Activated CD8-positive, alpha-beta memory T cell treated with anti-CD3 and anti-CD28 coated beads, Interleukin-2, amount 50 U/mL, for 24 hours (primary cell): Measurements from ENCODE around the gene TBRG1.

Experiments used
- DNase-seq: peaks from one replicate; pipeline ENCODE4 v3.0.0-alpha.2; 2020; ENCODE audit errors: extremely low read depth

Gene TBRG1

DNA sequence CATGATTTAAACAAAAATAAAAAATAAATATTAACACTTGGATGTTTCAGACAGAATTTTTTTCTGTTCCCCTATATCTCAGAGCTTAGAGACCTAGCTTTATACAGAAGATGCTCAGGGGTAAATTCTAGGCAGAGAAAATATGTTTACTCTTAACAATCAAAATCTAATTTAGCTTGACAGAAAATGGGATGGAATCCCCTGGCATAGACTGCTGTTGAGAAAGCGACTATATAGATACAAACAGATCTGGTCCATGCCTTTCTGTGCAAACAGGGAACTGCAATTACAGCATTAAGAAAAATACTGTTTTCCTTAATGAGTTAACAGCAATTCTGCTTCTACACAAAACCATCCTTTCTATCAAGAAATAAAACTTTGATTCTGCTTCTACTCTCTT, 36.3 kb downstream of the TBRG1 start:
- DNase-seq, result no peak

- DNase-seq, result no peak
Observed at GRCh38 chr11:124661553-124661952, 38.9 kb downstream of the TBRG1 start.

- DNase-seq, result no peak
Observed at GRCh38 chr11:124662106-124662505, 39.4 kb downstream of the TBRG1 start.

GRCh38 chr11:124663861-124664260, 41.2 kb downstream of the TBRG1 start:
- no peak for DNase-seq

- no peak for DNase-seq
Observed at GRCh38 chr11:124667601-124668000, 44.9 kb downstream of the TBRG1 start.

GRCh38 chr11:124669193-124669592, 46.5 kb downstream of the TBRG1 start:
- no peak for DNase-seq

- no peak for DNase-seq
Observed at GRCh38 chr11:124670732-124671131, 48.1 kb downstream of the TBRG1 start.

DNA sequence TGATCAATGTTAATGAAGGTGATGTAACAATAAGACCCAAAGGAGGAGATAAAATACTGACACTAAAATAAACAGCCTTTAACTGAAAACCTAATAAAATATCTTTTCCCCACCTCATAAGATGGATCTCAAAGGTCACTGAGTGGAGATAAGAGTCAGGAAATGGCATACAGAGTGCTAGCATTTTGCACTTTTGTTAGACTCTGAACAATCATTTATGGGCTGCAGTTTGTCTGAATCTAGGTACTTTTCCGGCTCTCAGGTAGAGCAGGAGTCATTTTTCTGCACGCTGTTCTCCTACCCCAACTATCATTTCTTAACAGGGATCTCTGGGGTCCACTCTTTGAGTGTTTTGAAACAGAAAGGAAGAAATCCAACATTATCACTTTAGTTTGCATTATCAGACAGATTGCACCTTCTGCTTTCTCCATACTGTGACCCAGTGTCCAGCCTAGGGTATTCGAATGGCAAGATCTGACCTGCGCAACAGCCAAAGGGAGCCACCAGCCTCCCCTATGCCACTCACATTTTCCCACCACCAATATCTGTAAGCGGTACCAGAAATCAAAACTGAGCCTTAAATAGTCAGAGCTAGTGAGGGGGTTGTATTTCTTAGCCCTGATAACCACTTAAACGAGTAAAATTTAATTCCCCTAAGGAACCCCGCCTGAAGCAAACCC, 50.0 kb downstream of the TBRG1 start:
- DNase-seq, result no peak

DNA sequence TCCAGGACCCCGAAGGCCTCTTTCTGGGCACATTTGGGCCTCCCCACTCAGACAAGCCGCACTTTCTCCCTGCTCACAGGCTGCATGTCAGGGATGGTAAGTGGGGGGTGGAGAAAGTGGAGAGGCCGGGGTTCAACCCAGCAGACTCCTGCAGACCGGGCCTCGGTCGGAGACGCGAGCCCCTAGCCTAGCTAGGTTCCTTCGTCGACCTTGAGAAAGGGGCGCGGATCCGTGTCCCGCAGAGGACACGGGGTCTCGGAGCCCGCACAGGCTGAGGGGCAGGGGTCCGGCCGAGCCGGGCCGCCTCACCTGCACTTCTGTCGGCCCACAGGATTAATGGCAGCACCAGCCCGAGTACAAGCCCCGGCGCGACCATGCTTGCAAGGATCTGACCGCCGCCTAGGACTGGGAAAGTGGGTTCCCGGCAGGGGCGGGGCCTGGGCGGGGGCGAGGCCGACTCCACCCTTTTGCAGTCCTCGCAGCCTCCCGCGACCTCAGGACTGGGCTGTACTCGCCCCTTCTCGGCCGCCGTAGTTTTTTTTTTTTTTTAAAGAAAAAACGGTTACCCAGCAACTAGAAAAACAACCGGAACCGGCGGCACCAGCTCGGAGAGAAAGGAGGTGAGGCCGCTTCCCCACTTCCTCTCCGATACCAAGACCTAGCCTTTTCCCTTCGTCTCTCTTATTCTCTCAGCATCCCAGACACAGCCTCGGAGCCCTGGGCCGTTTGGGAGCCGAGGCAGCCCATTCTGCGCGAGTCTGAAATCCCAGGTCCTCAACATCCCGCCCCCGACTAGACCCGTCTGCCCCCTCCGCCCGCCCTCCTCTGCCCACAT, 50.9 kb downstream of the TBRG1 start, which contains the start of the genes SIAE and SPA17:
Gene SIAE, minus strand, starts transcription at position 407 of the 835 bp plus-strand sequence. Its CDS starts 31 bp downstream, at position 376.
Gene SPA17, plus strand, starts transcription at position 572 of the 835 bp plus-strand sequence. CDS start 1,361 bp downstream, outside the sequence.
- peak; percentile 65 for DNase-seq

- no peak for DNase-seq
Observed at GRCh38 chr11:124674168-124674517, 51.5 kb downstream of the TBRG1 start.

DNA sequence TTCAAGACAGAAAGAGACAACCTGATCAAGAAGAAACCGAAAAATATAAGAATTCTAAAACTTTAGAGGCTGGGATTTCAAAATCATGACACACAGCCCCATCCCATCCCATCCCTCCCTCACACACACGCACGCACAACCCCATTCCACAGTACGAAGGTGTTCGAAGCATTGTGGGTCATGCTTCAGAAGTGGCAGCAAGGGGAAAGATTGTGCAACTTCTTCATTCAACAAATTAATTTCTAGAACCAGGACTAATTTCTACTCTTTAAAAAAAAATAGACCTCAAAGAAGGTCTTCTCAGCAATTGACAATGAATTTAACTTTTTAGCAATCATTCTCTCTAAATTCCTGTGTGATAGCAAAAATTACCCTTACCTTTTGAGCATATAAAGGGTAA, 51.9 kb downstream of the TBRG1 start:
- no peak for DNase-seq

DNA sequence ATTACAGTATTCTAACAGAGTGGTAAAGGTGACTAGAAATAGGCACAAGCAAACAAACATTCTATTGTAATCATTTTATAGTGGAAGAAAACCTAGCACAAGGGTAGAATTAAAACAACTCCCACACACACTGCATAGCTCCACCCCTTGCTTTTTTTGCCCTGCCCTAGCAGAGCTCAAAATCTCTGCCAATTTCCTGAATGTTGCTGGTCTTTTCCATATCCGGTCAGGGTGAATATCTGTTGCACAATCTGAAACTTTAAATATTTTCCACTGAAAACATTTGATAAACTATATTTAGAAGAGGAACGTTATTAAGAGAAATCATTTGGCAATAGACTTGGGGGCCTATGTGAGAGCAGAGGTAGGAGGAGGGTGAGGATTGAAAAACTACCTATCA, 53.7 kb downstream of the TBRG1 start:
- no peak for DNase-seq

DNA sequence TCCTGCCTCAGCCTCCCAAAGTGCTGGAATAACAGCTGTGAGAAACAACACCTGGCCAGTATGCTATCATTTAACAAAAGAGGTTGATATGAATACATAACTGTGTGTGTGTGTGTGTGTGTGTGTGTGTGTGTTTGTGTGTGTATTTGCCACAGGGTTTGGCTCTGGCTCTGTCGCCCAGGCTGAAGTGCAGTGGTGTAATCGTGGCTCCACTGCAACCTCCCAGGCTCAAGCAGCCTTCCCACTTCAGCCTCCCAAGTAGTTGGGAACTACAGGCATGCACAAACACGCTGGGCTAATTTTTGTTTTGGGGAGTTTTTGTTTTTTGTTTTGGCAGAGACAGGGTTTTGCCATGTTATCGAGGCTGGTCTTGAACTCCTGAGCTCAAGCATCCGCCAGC, 55.8 kb downstream of the TBRG1 start:
- no peak for DNase-seq

DNA sequence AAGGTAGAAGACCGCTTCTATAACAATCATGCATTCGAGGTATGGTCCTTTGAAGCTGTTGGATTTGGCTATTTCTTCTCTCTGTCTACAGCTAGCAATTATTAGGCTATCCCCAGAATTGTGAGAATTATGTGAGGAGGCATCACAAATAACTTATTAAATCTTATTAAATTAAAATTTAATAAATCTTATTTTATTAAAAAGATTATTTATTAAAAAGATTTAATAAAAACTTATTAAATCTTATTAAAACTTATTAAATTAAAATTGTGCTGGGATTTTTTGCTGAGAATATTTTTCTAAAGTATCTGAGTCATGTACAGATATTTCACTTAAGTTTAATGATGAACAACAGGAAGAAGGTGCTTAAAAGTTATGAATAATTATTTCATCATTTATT, 58.8 kb downstream of the TBRG1 start:
- DNase-seq, result no peak

DNA sequence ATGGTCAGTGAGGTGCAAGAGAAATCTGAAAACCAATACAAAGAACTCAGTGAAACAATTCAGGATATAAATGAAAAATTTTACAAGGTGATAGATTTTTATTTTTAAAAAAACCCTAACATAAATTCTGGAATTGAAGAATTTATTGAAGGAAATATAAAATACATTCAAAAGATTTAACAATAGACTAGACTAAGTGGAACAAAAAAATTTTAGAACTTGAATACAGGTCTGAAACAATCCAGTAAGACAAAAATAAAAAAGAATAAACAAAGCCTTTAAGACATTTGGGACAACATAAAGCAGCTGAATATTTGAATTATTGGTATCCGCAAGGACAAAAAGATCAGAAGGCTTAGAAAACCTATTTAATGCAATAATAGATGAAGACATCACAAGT, 59.8 kb downstream of the TBRG1 start:
- no peak for DNase-seq
